ENCODE measurements around the gene PANX1.

Gene PANX1

GRCh38 chr11:94129512-94130297 lies 1.1 kb downstream of the PANX1 start:
- DNase-seq (ENCODE audit: low spot score), result no peak

GRCh38 chr11:94130298-94131046 lies 1.8 kb downstream of the PANX1 start:
- no peak for DNase-seq (ENCODE audit: low spot score)

- no peak for DNase-seq (ENCODE audit: low spot score)
These were observed 2.5 kb downstream of the PANX1 start for GRCh38 chr11:94131047-94131717.

- DNase-seq (ENCODE audit: low spot score), result no peak
These were observed 3.1 kb downstream of the PANX1 start for GRCh38 chr11:94131718-94132115.

- no peak for DNase-seq (ENCODE audit: low spot score)
These were observed 3.5 kb downstream of the PANX1 start for GRCh38 chr11:94132152-94132558.

- no peak for DNase-seq (ENCODE audit: low spot score)
These were observed 4.3 kb downstream of the PANX1 start for GRCh38 chr11:94132823-94133408.

GRCh38 chr11:94133752-94134151 lies 5.1 kb downstream of the PANX1 start:
- no peak for DNase-seq (ENCODE audit: low spot score)

GRCh38 chr11:94134651-94135512 lies 6.2 kb downstream of the PANX1 start:
- DNase-seq (ENCODE audit: low spot score), result peak; percentile 47

GRCh38 chr11:94139416-94139815 lies 10.8 kb downstream of the PANX1 start:
- DNase-seq (ENCODE audit: low spot score), result no peak

- DNase-seq (ENCODE audit: low spot score), result no peak
These were observed 11.6 kb downstream of the PANX1 start for GRCh38 chr11:94140154-94140655.

GRCh38 chr11:94141511-94142307 lies 13.1 kb downstream of the PANX1 start:
- no peak for DNase-seq (ENCODE audit: low spot score)

GRCh38 chr11:94142308-94143281 lies 14.0 kb downstream of the PANX1 start:
- DNase-seq (ENCODE audit: low spot score), result peak; percentile 88

GRCh38 chr11:94144216-94144615 lies 15.6 kb downstream of the PANX1 start:
- DNase-seq (ENCODE audit: low spot score), result no peak

- DNase-seq (ENCODE audit: low spot score), result no peak
These were observed 16.0 kb downstream of the PANX1 start for GRCh38 chr11:94144664-94145063.

- DNase-seq (ENCODE audit: low spot score), result no peak
These were observed 16.8 kb downstream of the PANX1 start for GRCh38 chr11:94145431-94145830.

- no peak for DNase-seq (ENCODE audit: low spot score)
These were observed 17.3 kb downstream of the PANX1 start for GRCh38 chr11:94145916-94146315.

- DNase-seq (ENCODE audit: low spot score), result no peak
These were observed 18.8 kb downstream of the PANX1 start for GRCh38 chr11:94147433-94147845.

- no peak for DNase-seq (ENCODE audit: low spot score)
These were observed 19.5 kb downstream of the PANX1 start for GRCh38 chr11:94148189-94148588.

- DNase-seq (ENCODE audit: low spot score), result no peak
These were observed 20.9 kb downstream of the PANX1 start for GRCh38 chr11:94149431-94150017.
